Cardiac fibroblast (primary cell): ENCODE data around the gene PAQR6.

Experiments used
- DNase-seq, 2 donors: peaks; one replicate each; pipeline versions ENCODE4 v3.0.0 to v3.0.0-alpha.2; 2010; ENCODE audit warnings: low read depth in 2 of 2
- H3K4me3 ChIP-seq, 2 donors: replicated peaks in 1 of 2; 1 replicate in 1 of 2; 2 replicates in 1 of 2; pipeline ENCODE4 v1.5.1; 2011; ENCODE audit warnings: low read depth in 2 of 2, low read length in 2 of 2, mild to moderate bottlenecking in 2 of 2, moderate library complexity in 1 of 2
- TF ChIP-seq, protein P1 (sequence below): IDR thresholded peaks from one replicate; pipeline ENCODE4 v1.5.1; 2011; ENCODE audit warnings: low read depth, mild to moderate bottlenecking, low read length, inconsistent platforms

Gene PAQR6

GRCh38 chr1:156229809-156230472 lies 17.9 kb downstream of the PAQR6 start:
- TF ChIP-seq, protein P1, sequence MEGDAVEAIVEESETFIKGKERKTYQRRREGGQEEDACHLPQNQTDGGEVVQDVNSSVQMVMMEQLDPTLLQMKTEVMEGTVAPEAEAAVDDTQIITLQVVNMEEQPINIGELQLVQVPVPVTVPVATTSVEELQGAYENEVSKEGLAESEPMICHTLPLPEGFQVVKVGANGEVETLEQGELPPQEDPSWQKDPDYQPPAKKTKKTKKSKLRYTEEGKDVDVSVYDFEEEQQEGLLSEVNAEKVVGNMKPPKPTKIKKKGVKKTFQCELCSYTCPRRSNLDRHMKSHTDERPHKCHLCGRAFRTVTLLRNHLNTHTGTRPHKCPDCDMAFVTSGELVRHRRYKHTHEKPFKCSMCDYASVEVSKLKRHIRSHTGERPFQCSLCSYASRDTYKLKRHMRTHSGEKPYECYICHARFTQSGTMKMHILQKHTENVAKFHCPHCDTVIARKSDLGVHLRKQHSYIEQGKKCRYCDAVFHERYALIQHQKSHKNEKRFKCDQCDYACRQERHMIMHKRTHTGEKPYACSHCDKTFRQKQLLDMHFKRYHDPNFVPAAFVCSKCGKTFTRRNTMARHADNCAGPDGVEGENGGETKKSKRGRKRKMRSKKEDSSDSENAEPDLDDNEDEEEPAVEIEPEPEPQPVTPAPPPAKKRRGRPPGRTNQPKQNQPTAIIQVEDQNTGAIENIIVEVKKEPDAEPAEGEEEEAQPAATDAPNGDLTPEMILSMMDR = no peak
- H3K4me3 ChIP-seq = no peak overlapping the region
- DNase-seq = no peak

DNA sequence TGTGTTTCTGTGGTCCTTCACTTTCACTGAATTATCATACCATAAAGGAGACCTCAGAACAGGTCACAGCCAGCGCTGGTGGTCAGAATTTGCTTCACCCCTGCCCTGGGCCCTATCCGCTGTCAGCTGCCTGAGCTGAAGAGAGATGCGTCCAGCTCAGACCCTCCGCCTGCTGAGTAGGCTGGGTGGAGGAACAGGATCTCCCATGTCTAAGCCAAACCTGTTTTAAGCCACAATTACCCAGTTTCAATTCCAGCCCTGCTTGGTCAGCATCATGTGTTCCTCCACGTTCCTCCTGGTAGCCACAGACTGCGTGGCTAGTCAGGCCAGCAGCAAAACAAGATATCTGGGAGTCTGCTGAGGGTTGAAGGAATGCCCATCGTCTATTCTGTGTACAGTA lies 19.4 kb downstream of the PAQR6 start:
- H3K4me3 ChIP-seq = no peak overlapping the region
- TF ChIP-seq, protein P1 = no peak
- no peak for DNase-seq

DNA sequence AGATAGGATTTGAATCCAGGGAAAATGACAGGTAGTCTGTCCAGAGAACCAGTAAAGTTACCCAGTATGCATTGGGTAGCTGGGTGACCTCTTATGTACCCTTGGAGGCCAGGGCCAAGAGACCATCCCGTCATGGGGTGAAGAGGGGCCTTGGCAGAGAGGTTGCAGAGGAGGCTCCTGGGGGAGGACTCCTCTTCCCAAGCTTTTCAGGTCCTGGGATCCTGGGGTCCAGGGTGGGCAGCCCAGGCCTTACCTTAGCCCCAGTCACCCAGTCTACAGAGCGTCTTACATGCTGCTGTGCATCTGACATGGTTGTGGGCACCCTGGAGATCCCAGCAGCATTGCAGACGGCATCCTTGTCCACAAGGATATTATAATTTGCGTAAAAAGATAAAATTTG lies 21.1 kb downstream of the PAQR6 start:
- no peak for DNase-seq
- TF ChIP-seq, protein P1 = no peak
- H3K4me3 ChIP-seq = no peak overlapping the region

DNA sequence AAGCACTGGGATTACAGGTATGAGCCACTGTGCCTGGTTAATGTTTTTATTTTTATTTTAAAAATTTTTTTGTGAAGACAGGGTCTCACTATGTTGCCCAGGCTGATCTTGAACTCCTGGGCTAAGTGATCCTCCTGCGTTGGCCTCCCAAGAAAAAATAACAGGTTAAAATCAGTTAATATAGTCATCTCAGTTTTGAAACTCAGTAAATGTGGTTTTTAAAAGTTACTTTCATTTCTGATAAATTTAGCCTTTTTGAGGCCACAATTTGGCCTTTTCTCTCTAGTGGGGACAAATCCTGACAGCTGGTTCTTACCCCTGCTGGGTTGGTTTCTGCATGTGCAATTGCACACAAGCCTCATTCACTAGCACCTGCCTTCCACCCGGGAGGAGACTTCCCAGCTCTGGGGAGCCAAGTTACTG lies 21.7 kb downstream of the PAQR6 start:
- TF ChIP-seq, protein P1 = no peak
- no peak overlapping the region for H3K4me3 ChIP-seq
- DNase-seq = no peak

GRCh38 chr1:156225677-156226014 lies 22.2 kb downstream of the PAQR6 start:
- DNase-seq = no peak
- H3K4me3 ChIP-seq = no peak overlapping the region
- TF ChIP-seq, protein P1 = no peak

DNA sequence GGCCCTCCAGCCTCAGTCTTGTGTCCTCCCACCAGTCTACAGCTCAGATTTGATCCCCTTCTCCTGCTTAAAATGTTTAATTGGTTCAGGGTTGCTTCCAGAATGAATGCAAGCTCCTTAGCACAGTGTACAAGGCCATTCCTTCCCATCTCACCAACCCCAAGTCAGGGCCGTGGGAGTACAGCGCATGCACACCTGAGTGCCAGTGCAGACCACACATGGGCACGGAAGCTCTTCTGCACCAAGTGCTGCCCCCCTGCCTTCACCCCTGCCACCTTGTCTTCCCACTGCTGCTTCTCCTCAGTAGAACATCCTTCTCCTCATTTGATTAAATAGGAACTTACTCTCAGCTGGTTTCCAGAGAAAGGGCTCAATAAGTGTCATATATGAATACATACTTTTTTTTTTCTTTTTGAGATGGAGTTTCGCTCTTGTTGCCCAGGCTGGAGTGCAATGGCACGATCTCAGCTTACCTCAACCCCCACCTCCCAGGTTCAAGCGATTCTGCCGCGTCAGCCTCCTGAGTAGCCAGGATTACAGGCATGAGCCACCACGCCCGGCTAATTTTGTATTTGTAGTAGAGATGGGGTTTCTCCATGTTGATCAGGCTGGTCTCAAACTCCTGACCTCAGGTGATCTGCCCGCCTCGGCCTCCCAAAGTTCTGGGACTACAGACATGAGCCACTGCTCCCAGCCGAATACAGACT lies 25.7 kb downstream of the PAQR6 start:
- TF ChIP-seq, protein P1 = no peak
- no peak for DNase-seq
- H3K4me3 ChIP-seq = no peak overlapping the region

GRCh38 chr1:156220226-156220625 lies 27.6 kb downstream of the PAQR6 start:
- no peak overlapping the region for H3K4me3 ChIP-seq
- DNase-seq = no peak
- TF ChIP-seq, protein P1 = no peak
